Measurements from ENCODE around the gene FBRSL1.
"Not testable (repeated sequence)": the region's sequence is repeated elsewhere in the genome, so short reads cannot be mapped to it uniquely, and the experiment has no call there.

The FBRSL1 gene

GRCh38 chr12:132529156-132529839 is 39.3 kb downstream of the FBRSL1 start:
- no peak overlapping the region for H3K9ac ChIP-seq (ENCODE audit: low read depth, low read length)
- H3K9me3 ChIP-seq (ENCODE audit: control insufficient read depth, insufficient read depth, low read length), result peaks cover 26% of the 10 kb centered on the region
- H3K4me1 ChIP-seq (ENCODE audit: insufficient read depth, low read length), result no peaks in the 10 kb centered on the region
- H3K36me3 ChIP-seq (ENCODE audit: insufficient read depth, low read length), result no peaks in the 10 kb centered on the region; the same call in 1 of the 2 replicates

- peaks cover 32% of the 10 kb centered on the region for H3K9me3 ChIP-seq (ENCODE audit: control insufficient read depth, insufficient read depth, low read length)
- no peaks in the 10 kb centered on the region; the same call in 1 of the 2 replicates for H3K36me3 ChIP-seq (ENCODE audit: insufficient read depth, low read length)
- H3K9ac ChIP-seq (ENCODE audit: low read depth, low read length), result no peak overlapping the region
- no peaks in the 10 kb centered on the region for H3K4me1 ChIP-seq (ENCODE audit: insufficient read depth, low read length)
Observed at GRCh38 chr12:132529906-132530305, 40.0 kb downstream of the FBRSL1 start.

- Histone ChIP-seq H3K36me3 (ENCODE audit: insufficient read depth, low read length) (no peaks in the 10 kb centered on the region; the same call in 1 of the 2 replicates), H3K4me1 (ENCODE audit: insufficient read depth, low read length) (no peaks in the 10 kb centered on the region), H3K9ac (ENCODE audit: low read depth, low read length) (no peak overlapping the region), H3K9me3 (ENCODE audit: control insufficient read depth, insufficient read depth, low read length) (peaks cover 36% of the 10 kb centered on the region)
Observed at GRCh38 chr12:132530447-132530846, 40.5 kb downstream of the FBRSL1 start.

- Histone ChIP-seq H3K9me3 (ENCODE audit: control insufficient read depth, insufficient read depth, low read length) (peaks cover 37% of the 10 kb centered on the region), H3K36me3 (ENCODE audit: insufficient read depth, low read length) (no peaks in the 10 kb centered on the region; the same call in 1 of the 2 replicates), H3K4me1 (ENCODE audit: insufficient read depth, low read length) (no peaks in the 10 kb centered on the region), H3K9ac (ENCODE audit: low read depth, low read length) (no peak overlapping the region)
Observed at GRCh38 chr12:132530851-132531250, 40.9 kb downstream of the FBRSL1 start.

GRCh38 chr12:132532711-132533583 is 43.0 kb downstream of the FBRSL1 start:
- H3K4me1 ChIP-seq (ENCODE audit: insufficient read depth, low read length); H3K9ac ChIP-seq (ENCODE audit: low read depth, low read length); H3K36me3 ChIP-seq (ENCODE audit: insufficient read depth, low read length): not testable (repeated sequence)
- H3K9me3 ChIP-seq (ENCODE audit: control insufficient read depth, insufficient read depth, low read length), result peaks cover 46% of the 10 kb centered on the region

GRCh38 chr12:132533584-132533958 is 43.6 kb downstream of the FBRSL1 start:
- no peak overlapping the region for H3K9ac ChIP-seq (ENCODE audit: low read depth, low read length)
- no peaks in the 10 kb centered on the region for H3K4me1 ChIP-seq (ENCODE audit: insufficient read depth, low read length)
- H3K36me3 ChIP-seq (ENCODE audit: insufficient read depth, low read length), result no peaks in the 10 kb centered on the region; the same call in 1 of the 2 replicates
- peaks cover 46% of the 10 kb centered on the region for H3K9me3 ChIP-seq (ENCODE audit: control insufficient read depth, insufficient read depth, low read length)

- peaks cover 46% of the 10 kb centered on the region for H3K9me3 ChIP-seq (ENCODE audit: control insufficient read depth, insufficient read depth, low read length)
- H3K9ac ChIP-seq (ENCODE audit: low read depth, low read length), result no peak overlapping the region
- no peaks in the 10 kb centered on the region for H3K4me1 ChIP-seq (ENCODE audit: insufficient read depth, low read length)
- H3K36me3 ChIP-seq (ENCODE audit: insufficient read depth, low read length), result no peaks in the 10 kb centered on the region; the same call in 1 of the 2 replicates
Observed at GRCh38 chr12:132534076-132534475, 44.1 kb downstream of the FBRSL1 start.

- peaks cover 44% of the 10 kb centered on the region for H3K9me3 ChIP-seq (ENCODE audit: control insufficient read depth, insufficient read depth, low read length)
- H3K4me1 ChIP-seq (ENCODE audit: insufficient read depth, low read length), result no peaks in the 10 kb centered on the region
- H3K9ac ChIP-seq (ENCODE audit: low read depth, low read length), result no peak overlapping the region
- no peaks in the 10 kb centered on the region; the same call in 1 of the 2 replicates for H3K36me3 ChIP-seq (ENCODE audit: insufficient read depth, low read length)
Observed at GRCh38 chr12:132535019-132535418, 45.1 kb downstream of the FBRSL1 start.

GRCh38 chr12:132536102-132536876 is 46.3 kb downstream of the FBRSL1 start:
- Histone ChIP-seq H3K9me3 (ENCODE audit: control insufficient read depth, insufficient read depth, low read length) (peaks cover 40% of the 10 kb centered on the region), H3K4me1 (ENCODE audit: insufficient read depth, low read length) (no peaks in the 10 kb centered on the region), H3K36me3 (ENCODE audit: insufficient read depth, low read length) (no peaks in the 10 kb centered on the region; the same call in 1 of the 2 replicates), H3K9ac (ENCODE audit: low read depth, low read length) (no peak overlapping the region)

GRCh38 chr12:132537049-132537448 is 47.1 kb downstream of the FBRSL1 start:
- Histone ChIP-seq H3K4me1 (ENCODE audit: insufficient read depth, low read length) (no peaks in the 10 kb centered on the region), H3K9me3 (ENCODE audit: control insufficient read depth, insufficient read depth, low read length) (peaks cover 33% of the 10 kb centered on the region), H3K9ac (ENCODE audit: low read depth, low read length) (no peak overlapping the region), H3K36me3 (ENCODE audit: insufficient read depth, low read length) (no peaks in the 10 kb centered on the region)

GRCh38 chr12:132537836-132538662 is 48.1 kb downstream of the FBRSL1 start:
- H3K9ac ChIP-seq (ENCODE audit: low read depth, low read length), result no peak overlapping the region
- H3K4me1 ChIP-seq (ENCODE audit: insufficient read depth, low read length), result no peaks in the 10 kb centered on the region
- H3K9me3 ChIP-seq (ENCODE audit: control insufficient read depth, insufficient read depth, low read length), result peaks cover 29% of the 10 kb centered on the region
- H3K36me3 ChIP-seq (ENCODE audit: insufficient read depth, low read length), result no peaks in the 10 kb centered on the region

- no peaks in the 10 kb centered on the region for H3K4me1 ChIP-seq (ENCODE audit: insufficient read depth, low read length)
- no peaks in the 10 kb centered on the region for H3K36me3 ChIP-seq (ENCODE audit: insufficient read depth, low read length)
- no peak overlapping the region for H3K9ac ChIP-seq (ENCODE audit: low read depth, low read length)
- H3K9me3 ChIP-seq (ENCODE audit: control insufficient read depth, insufficient read depth, low read length), result peaks cover 26% of the 10 kb centered on the region
Observed at GRCh38 chr12:132538663-132538990, 48.7 kb downstream of the FBRSL1 start.

GRCh38 chr12:132539016-132539773 is 49.2 kb downstream of the FBRSL1 start:
- Histone ChIP-seq H3K4me1 (ENCODE audit: insufficient read depth, low read length) (no peaks in the 10 kb centered on the region), H3K9ac (ENCODE audit: low read depth, low read length) (no peak overlapping the region), H3K36me3 (ENCODE audit: insufficient read depth, low read length) (no peaks in the 10 kb centered on the region), H3K9me3 (ENCODE audit: control insufficient read depth, insufficient read depth, low read length) (peaks cover 20% of the 10 kb centered on the region)

All from ES-I3 (cell line).